ENCODE measurements around the gene RNF135. TPM values are rescaled to one million over a fixed set of nuclear protein-coding genes. Genes with fewer than 3 reads are reported as not detected.

RNF135 gene
- total and polyA plus RNA-seq, 10 of the 15 experiments (the other 5 are each of a cell fraction or from before 2014, with no cell fraction given): 12.7 to 28.0 (median 18.7) TPM

DNA sequence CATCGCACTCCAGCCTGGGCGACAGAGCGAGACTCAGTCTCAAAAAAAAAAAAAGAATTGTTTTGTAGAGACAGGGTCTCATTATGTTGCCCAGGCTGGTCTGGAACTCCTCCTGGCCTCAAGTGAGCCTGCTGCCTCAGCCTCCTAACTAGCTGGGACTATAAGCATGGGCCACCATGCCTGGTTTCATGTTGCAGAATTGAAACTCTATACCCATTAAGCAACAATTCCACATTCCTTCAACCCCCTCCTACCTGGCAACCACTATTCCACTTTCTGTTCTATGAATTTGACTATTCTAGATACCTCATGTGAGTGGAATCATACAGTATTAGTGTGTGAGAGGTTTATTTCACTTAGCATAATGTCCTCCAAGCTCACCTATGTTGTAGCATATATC, 24.5 kb downstream of the RNF135 start:
- Histone ChIP-seq H3K79me2 (ENCODE audit: control insufficient read depth, insufficient read depth, low read length) (no peaks in the 10 kb centered on the region), H3K9me3 (replicated peaks; ENCODE audit: control insufficient read depth, insufficient read depth, low read length) (no peaks in the 10 kb centered on the region), H3K4me3 (no peak overlapping the region), H3K27ac (ENCODE audit: control insufficient read depth, insufficient read depth) (no peak overlapping the region), H3K9ac (ENCODE audit: control insufficient read depth, insufficient read depth, low read length) (no peak overlapping the region), H3K4me2 (ENCODE audit: control insufficient read depth, insufficient read depth) (no peak overlapping the region), H3K4me1 (ENCODE audit: control insufficient read depth, insufficient read depth, low read length) (no peaks in the 10 kb centered on the region), H2AFZ (ENCODE audit: control insufficient read depth, low read depth, low read length) (no peak overlapping the region), H3K36me3 (ENCODE audit: control insufficient read depth in 2 of 2, insufficient read depth in 2 of 2, low read length in 1 of 2) (peaks cover 0 to 15% of the 10 kb centered on the region in 2 experiments; a peak in 3 of 4 replicates), H4K20me1 (ENCODE audit: control insufficient read depth, insufficient read depth) (no peaks in the 10 kb centered on the region), H3K27me3 (replicated peaks in 1 of 2; ENCODE audit: control insufficient read depth in 2 of 2, insufficient read depth in 2 of 2, low read length in 1 of 2) (no peaks in the 10 kb centered on the region)
- in situ Hi-C loops (cut with MboI): no loop called here
- ChIA-PET POLR2A (no interaction called here), RAD21 (ENCODE audit: unreplicated experiment) (interaction anchor here (1.4 kb wide), 1 partner anchor 26 kb away, joined by 3 read pairs; no protein-coding TSS in a partner anchor), CTCF (interaction anchor here (0.9 kb wide), 1 partner anchor 17 kb away, joined by 3 read pairs; no protein-coding TSS in a partner anchor), SMC1A (ENCODE audit: uncharacterized antibody, unreplicated experiment) (no interaction called here)
- DNase-seq (ENCODE audit: low read depth, low spot score): no peak
- no CpG with 5 or more reads among the region's 3 CpGs for WGBS (ENCODE audit: insufficient coverage, insufficient replicate concordance, low lambda C conversion rate, missing lambda C conversion rate)
- no peak for FAIRE-seq
- no peak for ATAC-seq
- BruUV-seq (replicated peaks): no TSS peak
- TF ChIP-seq TCF7 (IDR thresholded peaks at IDR 0.05; ENCODE audit: borderline replicate concordance) (no peak), ATF7 (IDR thresholded peaks at IDR 0.05; ENCODE audit: low read depth) (no peak), ZNF384 (IDR thresholded peaks at IDR 0.05; ENCODE audit: borderline replicate concordance, low read depth, low read length) (no peak), YY1 (IDR thresholded peaks at IDR 0.05; ENCODE audit: low read depth, low read length) (no peak), POU2F2 (IDR thresholded peaks at IDR 0.05; ENCODE audit: borderline replicate concordance, low read depth, low read length) (no peak), SIN3A (IDR thresholded peaks at IDR 0.05; ENCODE audit: low read depth, low read length) (no peak), HCFC1 (IDR thresholded peaks at IDR 0.05; ENCODE audit: low read length) (no peak), MYB (IDR thresholded peaks at IDR 0.05; ENCODE audit: borderline replicate concordance, low read depth, low read length) (no peak), NFXL1 (IDR thresholded peaks at IDR 0.05; ENCODE audit: borderline replicate concordance) (no peak), HDAC6 (IDR thresholded peaks at IDR 0.05; ENCODE audit: unreplicated experiment) (no peak), SIX5 (IDR thresholded peaks at IDR 0.05; ENCODE audit: low read depth, low read length, severe bottlenecking) (no peak), ZNF274 (IDR thresholded peaks at IDR 0.05; ENCODE audit: insufficient read depth, insufficient read length) (no peak), STAT1 (conservative IDR thresholded peaks at IDR 0.05) (no peak), HSF1 (IDR thresholded peaks at IDR 0.05; ENCODE audit: low read depth, low read length) (no peak), BACH1 (IDR thresholded peaks at IDR 0.05; ENCODE audit: borderline replicate concordance) (no peak), RUNX3 (IDR thresholded peaks at IDR 0.05; ENCODE audit: low read length) (no peak)
- TF ChIP-seq, protein P1, sequence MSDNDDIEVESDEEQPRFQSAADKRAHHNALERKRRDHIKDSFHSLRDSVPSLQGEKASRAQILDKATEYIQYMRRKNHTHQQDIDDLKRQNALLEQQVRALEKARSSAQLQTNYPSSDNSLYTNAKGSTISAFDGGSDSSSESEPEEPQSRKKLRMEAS (IDR thresholded peaks at IDR 0.05; ENCODE audit: low read depth, low read length): no peak
- TF ChIP-seq, protein P2, sequence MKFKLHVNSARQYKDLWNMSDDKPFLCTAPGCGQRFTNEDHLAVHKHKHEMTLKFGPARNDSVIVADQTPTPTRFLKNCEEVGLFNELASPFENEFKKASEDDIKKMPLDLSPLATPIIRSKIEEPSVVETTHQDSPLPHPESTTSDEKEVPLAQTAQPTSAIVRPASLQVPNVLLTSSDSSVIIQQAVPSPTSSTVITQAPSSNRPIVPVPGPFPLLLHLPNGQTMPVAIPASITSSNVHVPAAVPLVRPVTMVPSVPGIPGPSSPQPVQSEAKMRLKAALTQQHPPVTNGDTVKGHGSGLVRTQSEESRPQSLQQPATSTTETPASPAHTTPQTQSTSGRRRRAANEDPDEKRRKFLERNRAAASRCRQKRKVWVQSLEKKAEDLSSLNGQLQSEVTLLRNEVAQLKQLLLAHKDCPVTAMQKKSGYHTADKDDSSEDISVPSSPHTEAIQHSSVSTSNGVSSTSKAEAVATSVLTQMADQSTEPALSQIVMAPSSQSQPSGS (IDR thresholded peaks at IDR 0.05; ENCODE audit: low read length): no peak
- TF ChIP-seq, protein P3, sequence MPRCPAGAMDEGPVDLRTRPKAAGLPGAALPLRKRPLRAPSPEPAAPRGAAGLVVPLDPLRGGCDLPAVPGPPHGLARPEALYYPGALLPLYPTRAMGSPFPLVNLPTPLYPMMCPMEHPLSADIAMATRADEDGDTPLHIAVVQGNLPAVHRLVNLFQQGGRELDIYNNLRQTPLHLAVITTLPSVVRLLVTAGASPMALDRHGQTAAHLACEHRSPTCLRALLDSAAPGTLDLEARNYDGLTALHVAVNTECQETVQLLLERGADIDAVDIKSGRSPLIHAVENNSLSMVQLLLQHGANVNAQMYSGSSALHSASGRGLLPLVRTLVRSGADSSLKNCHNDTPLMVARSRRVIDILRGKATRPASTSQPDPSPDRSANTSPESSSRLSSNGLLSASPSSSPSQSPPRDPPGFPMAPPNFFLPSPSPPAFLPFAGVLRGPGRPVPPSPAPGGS (IDR thresholded peaks at IDR 0.05; ENCODE audit: borderline replicate concordance, insufficient read depth, low read depth, low read length, poor library complexity, severe bottlenecking): no peak
- TF ChIP-seq, protein P4, sequence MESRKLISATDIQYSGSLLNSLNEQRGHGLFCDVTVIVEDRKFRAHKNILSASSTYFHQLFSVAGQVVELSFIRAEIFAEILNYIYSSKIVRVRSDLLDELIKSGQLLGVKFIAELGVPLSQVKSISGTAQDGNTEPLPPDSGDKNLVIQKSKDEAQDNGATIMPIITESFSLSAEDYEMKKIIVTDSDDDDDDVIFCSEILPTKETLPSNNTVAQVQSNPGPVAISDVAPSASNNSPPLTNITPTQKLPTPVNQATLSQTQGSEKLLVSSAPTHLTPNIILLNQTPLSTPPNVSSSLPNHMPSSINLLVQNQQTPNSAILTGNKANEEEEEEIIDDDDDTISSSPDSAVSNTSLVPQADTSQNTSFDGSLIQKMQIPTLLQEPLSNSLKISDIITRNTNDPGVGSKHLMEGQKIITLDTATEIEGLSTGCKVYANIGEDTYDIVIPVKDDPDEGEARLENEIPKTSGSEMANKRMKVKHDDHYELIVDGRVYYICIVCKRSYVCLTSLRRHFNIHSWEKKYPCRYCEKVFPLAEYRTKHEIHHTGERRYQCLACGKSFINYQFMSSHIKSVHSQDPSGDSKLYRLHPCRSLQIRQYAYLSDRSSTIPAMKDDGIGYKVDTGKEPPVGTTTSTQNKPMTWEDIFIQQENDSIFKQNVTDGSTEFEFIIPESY (IDR thresholded peaks at IDR 0.05): no peak
- intact Hi-C loops (cut with micrococcal nuclease; ENCODE audit: unreplicated experiment): no loop called here

Measured in GM12878 (cell line).